NCI-H2081 treated with DMSO at 0.1 percent for 48 hours (cell line): ENCODE measurements around the gene NR1D1.
"Not testable (repeated sequence)": the region's sequence is repeated elsewhere in the genome, so short reads cannot be mapped to it uniquely, and the experiment has no call there.

Experiments
- DNase-seq: peaks from one replicate; lab custom pipeline; 2025; lab: John Stamatoyannopoulos, UW

The NR1D1 gene

GRCh38 chr17:40100419-40100668 lies at the start of gene NR1D1:
Gene NR1D1, minus strand, starts transcription at chr17:40100589. Its CDS starts 495 bp downstream, at chr17:40100094.
- no peak for DNase-seq

- no peak for DNase-seq
These were observed 48.1 kb upstream of the NR1D1 start for GRCh38 chr17:40148527-40148926.

DNA sequence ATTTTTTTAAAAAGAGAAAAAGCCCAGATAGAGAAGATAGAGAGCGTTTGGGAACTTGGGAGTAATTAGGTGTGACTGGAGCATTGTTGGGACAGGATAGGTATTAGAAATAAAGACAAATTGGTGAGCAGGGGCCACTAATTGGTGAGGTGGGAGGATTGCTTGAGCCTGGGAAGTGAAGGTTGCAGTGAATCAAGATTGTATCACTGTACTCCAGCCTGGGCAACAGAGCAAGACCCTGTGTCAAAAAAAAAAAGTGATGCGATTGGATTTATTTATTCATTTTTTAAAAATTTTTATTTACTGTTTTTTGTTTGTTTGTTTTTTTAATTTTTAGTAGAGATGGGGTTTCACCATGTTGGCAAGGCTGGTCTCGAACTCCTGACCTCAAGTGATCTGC lies 45.1 kb upstream of the NR1D1 start:
- no peak for DNase-seq

GRCh38 chr17:40143166-40143565 lies 42.8 kb upstream of the NR1D1 start:
- not testable (repeated sequence) for DNase-seq

DNA sequence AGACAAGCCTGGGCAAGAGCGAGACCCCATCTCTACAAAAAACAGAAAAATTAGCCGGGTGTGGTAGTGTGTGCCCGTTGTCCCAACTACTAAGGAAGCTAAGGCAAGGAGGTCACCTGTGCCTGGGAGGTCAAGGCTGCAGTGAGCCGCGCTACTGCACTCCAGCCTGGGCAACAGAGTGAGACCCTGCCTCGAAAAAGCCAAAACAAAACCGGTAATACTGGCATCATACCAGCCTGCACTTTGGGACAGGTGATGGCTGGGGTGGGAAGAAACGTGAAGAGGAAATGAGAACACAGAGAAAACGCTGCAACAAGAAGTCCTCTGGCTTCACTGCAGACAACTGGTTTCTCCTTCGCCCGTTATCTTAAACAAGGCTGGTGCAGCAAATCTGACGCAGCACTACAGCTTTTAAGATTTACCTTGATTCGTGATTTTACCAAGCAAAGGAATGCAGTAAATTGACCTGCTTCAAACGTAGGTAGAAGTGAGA lies 39.2 kb upstream of the NR1D1 start:
- no peak for DNase-seq

DNA sequence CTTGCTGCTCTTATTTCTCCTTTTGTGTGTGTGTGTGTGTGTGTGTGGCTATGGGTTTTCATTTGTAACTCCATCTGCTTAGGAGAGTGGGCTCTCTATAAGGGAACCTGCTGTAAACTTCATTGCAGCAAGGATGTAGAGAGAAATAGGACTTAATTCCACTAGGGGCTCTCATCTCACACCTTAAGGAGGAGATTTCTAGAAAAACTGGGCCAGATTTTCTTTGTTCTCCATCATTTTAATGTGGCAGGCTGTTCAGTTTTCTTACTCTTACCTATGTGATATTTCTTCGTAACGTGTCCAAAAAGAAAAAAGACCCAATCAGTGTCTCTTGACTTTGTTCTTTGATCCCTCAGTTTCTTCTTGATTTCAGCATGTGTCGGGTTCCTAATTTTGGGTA lies 35.4 kb upstream of the NR1D1 start:
- DNase-seq, result no peak

DNA sequence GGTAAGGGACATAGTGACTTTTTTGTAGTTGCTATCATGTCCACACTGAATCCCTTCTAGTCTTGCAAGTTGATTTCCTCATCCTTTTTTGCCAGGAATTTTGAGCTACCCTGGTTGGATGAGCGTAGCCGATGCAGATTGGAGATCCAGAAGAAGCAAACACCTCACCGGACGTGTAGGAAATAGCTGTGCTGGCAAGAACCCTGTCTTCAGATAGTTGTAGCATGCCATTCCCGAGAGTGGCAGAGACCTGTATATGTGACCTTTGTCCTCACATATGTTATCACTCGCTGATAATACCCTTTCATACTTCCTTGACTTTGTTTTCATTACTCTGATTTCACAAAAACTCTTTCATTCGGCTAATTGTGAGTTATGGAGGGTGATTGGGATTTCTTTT lies 33.8 kb upstream of the NR1D1 start:
- no peak for DNase-seq

GRCh38 chr17:40130352-40131042 lies 30.1 kb upstream of the NR1D1 start:
- DNase-seq, result no peak

- DNase-seq, result no peak
These were observed 29.1 kb upstream of the NR1D1 start for GRCh38 chr17:40129498-40129897.

- DNase-seq, result peak; percentile 40
These were observed 24.1 kb upstream of the NR1D1 start for GRCh38 chr17:40124279-40125141.

- no peak for DNase-seq
These were observed 23.4 kb upstream of the NR1D1 start for GRCh38 chr17:40123811-40124114.

- no peak for DNase-seq
These were observed 22.8 kb upstream of the NR1D1 start for GRCh38 chr17:40122999-40123810.

GRCh38 chr17:40122136-40122998 lies 22.0 kb upstream of the NR1D1 start:
- no peak for DNase-seq

DNA sequence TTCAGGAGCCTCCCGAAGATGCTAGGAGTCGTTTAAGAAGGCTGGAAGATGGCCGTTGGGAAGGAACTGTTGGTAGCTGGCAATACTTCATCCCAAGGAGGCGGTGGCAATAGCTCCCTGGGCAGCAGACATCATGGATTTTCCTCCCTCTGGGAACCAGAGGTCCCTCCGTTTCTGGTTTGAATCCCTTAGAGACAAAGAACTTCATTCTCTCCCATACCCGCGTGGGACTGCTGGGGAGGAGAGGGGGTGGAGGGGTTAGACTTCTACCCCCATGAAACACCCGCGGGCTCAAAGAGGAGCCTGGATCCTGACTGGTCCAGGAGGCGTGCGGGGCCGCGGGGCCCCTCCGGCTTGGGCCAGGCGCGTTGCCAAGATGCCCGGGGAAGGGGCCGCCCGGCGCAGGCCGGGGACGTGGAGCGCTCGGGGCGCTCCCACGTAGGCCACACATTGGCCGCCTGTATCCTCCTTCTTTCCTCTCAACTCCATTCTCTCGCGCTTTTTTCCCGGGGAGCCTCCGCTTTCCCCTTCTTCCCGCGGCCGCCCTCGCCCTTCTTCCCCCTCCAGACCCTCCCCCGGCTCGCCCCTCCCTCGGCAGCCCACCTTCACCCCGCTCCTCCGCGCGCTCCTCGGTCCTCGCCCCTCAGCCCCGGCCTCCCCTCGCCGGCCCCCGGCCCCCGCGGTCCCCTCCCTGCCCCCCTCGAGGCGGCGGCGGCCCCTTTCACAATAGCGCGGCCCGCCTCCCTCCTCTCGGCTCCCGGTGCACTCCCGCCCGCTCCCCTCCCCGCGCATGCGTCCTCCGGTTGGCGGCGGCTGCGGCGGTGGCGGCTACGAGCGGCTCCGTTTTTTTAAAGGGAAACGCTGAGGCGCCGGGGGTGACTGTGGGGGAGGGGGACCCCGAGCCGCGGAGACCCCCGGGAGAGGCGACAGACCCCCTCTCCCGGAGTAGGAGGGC lies 21.1 kb upstream of the NR1D1 start, which contains the start of gene MSL1:
Gene MSL1, plus strand, starts transcription at position 791 of the 955 bp plus-strand sequence. CDS start 642 bp downstream, outside the sequence.
- no peak for DNase-seq

- no peak for DNase-seq
These were observed 14.7 kb upstream of the NR1D1 start for GRCh38 chr17:40115101-40115436.

DNA sequence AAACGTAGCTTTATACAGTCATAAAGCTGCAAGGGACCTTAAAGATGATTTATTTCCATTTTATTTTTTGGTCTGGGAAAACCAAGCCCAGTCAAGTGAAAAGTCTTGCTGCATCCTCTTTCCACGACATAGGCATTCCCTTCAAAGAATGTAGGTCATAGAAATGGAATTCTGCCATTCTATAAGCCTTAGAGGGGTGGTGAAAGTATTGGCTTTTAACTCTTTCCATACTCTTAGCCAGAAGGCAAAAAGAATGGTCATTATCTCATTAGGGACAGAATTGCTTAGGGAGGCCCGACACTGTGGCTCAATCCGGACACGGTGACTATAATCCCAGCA lies 13.5 kb upstream of the NR1D1 start:
- no peak for DNase-seq

- peak; percentile 86 for DNase-seq
These were observed 12.9 kb upstream of the NR1D1 start for GRCh38 chr17:40113110-40113906.

GRCh38 chr17:40112718-40113109 lies 12.3 kb upstream of the NR1D1 start:
- no peak for DNase-seq

GRCh38 chr17:40112191-40112711 lies 11.9 kb upstream of the NR1D1 start:
- no peak for DNase-seq
